ENCODE results near the gene AK8.

DNA sequence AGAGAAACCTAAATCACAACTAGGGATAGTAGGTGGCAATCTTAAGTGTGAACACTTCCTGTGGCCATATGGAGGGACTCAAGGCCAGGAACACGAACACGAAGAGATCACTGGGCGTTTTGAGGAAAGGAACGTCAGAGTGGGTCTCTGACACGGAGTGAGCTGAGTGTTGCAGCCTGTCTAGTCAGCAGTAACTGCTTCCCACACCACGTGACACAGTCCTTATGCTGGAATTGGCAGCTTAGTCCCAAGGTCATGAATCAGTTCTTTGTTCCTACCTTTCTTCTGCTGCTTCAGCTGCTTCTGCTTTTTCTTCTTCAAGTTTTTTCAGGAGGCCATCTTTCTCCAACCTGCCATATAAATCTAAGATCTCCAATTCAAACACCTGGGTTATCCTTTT lies 18.8 kb upstream of the AK8 start:
- TF ChIP-seq SMC3 (IDR thresholded peaks at IDR 0.05; ENCODE audit: low read depth, low read length) (no peak), CEBPB (IDR thresholded peaks at IDR 0.05; ENCODE audit: low read depth, low read length) (no peak)
- TF ChIP-seq, protein P1, sequence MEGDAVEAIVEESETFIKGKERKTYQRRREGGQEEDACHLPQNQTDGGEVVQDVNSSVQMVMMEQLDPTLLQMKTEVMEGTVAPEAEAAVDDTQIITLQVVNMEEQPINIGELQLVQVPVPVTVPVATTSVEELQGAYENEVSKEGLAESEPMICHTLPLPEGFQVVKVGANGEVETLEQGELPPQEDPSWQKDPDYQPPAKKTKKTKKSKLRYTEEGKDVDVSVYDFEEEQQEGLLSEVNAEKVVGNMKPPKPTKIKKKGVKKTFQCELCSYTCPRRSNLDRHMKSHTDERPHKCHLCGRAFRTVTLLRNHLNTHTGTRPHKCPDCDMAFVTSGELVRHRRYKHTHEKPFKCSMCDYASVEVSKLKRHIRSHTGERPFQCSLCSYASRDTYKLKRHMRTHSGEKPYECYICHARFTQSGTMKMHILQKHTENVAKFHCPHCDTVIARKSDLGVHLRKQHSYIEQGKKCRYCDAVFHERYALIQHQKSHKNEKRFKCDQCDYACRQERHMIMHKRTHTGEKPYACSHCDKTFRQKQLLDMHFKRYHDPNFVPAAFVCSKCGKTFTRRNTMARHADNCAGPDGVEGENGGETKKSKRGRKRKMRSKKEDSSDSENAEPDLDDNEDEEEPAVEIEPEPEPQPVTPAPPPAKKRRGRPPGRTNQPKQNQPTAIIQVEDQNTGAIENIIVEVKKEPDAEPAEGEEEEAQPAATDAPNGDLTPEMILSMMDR (conservative IDR thresholded peaks at IDR 0.05; ENCODE audit: low read depth, low read length): no peak

Data from IMR-90 (cell line).